K562 (cell line): ENCODE data around the gene RNU6-1. TPM values are rescaled to one million over a fixed set of nuclear protein-coding genes. Genes with fewer than 3 reads are reported as not detected.
A peak's percentile ranks its signal among the peaks of the same experiment; 100 is the strongest.

Experiments used
- ARID2 ChIP-seq: fragments of 450-650 bp; IDR thresholded peaks from 2 replicates; pipeline ENCODE4 v1.6.1; 2017; ENCODE audit warnings: antibody characterized with exemption, mild to moderate bottlenecking
- CBX5 ChIP-seq: IDR thresholded peaks from 2 replicates; pipeline ENCODE4 v1.6.1; 2014; ENCODE audit warnings: low read depth, borderline replicate concordance
- CEBPG ChIP-seq, 3 experiments: fragments of 200-800 bp in 1 of 3; sonication (Bioruptor generic) in 1 of 3; sonication (generic) in 1 of 3; formaldehyde crosslinking in 1 of 3; IDR thresholded peaks in 2 of 3; conservative IDR thresholded peaks in 1 of 3; 2 replicates each; pipeline versions ENCODE4 v1.6.1 to v1.8.0; 2016 to 2022; ENCODE audit warnings: missing compliant biosample characterization in 2 of 3, missing genetic modification characterization in 2 of 3, mild to moderate bottlenecking in 1 of 3, missing genetic modification reagents in 1 of 3
- ELF1 ChIP-seq: fragments of 200-800 bp; sonication (Bioruptor generic); IDR thresholded peaks from 2 replicates; pipeline ENCODE4 v1.6.1; 2016; ENCODE audit warnings: missing genetic modification characterization, missing compliant biosample characterization
- EP300 ChIP-seq: IDR thresholded peaks from 2 replicates; pipeline ENCODE4 v1.6.1; 2012; ENCODE audit warnings: low read length, improper control_type of control experiment
- KAT2B ChIP-seq: IDR thresholded peaks from one replicate; pipeline ENCODE4 v1.6.1; 2012; ENCODE audit warnings: low read depth, mild to moderate bottlenecking, control low read depth, inconsistent platforms, low read length, moderate library complexity
- KDM5B ChIP-seq: fragments of 200-600 bp; sonication (generic); IDR thresholded peaks from 2 replicates; pipeline ENCODE4 v1.6.1; 2012; ENCODE audit warnings: low read depth, mild to moderate bottlenecking, moderate library complexity, low read length, control low read depth, inconsistent platforms; ENCODE audit not compliant: insufficient replicate concordance
- MAFG ChIP-seq: fragments of 450-650 bp; conservative IDR thresholded peaks from 2 replicates; pipeline ENCODE4 v1.6.1; 2016; ENCODE audit warnings: missing genetic modification characterization, missing compliant biosample characterization
- MCM7 ChIP-seq, 2 experiments: fragments of 450-650 bp; IDR thresholded peaks; 2 replicates each; pipeline ENCODE4 v1.6.1; 2016 to 2018
- PCBP2 ChIP-seq: fragments of 200-400 bp; formaldehyde crosslinking; IDR thresholded peaks from 2 replicates; pipeline ENCODE4 v1.6.1; 2018; ENCODE audit warnings: low read length, low read depth, mild to moderate bottlenecking, moderate library complexity; ENCODE audit not compliant: poor library complexity, severe bottlenecking
- PHB ChIP-seq: fragments of 250-450 bp; sonication (Bioruptor Pico); IDR thresholded peaks from 2 replicates; pipeline ENCODE4 v1.5.0; 2021
- PHF20 ChIP-seq: fragments of 450-650 bp; IDR thresholded peaks from 2 replicates; pipeline ENCODE4 v1.6.1; 2018; ENCODE audit not compliant: partially characterized antibody
- PML ChIP-seq: IDR thresholded peaks from 2 replicates; pipeline ENCODE4 v1.6.1; 2012; ENCODE audit warnings: low read length, inconsistent platforms
- RBM39 ChIP-seq: fragments of 200-400 bp; formaldehyde crosslinking; optimal IDR thresholded peaks from 2 replicates; pipeline ENCODE3; 2018; ENCODE audit warnings: low read depth, low read length
- SMC3 ChIP-seq: conservative IDR thresholded peaks from 2 replicates; pipeline ENCODE4 v1.6.1; 2011; ENCODE audit warnings: low read depth, low read length, improper control_type of control experiment; ENCODE audit not compliant: insufficient read depth
- SRSF9 ChIP-seq: fragments of 200-400 bp; formaldehyde crosslinking; IDR thresholded peaks from 2 replicates; pipeline ENCODE4 v1.6.1; 2017; ENCODE audit warnings: low read depth, low read length, borderline replicate concordance
- U2AF1 ChIP-seq: fragments of 200-400 bp; formaldehyde crosslinking; optimal IDR thresholded peaks from 2 replicates; pipeline ENCODE3; 2017; ENCODE audit warnings: mild to moderate bottlenecking, low read depth, low read length, moderate library complexity
- ZNF184 ChIP-seq: sonication (generic); formaldehyde crosslinking; IDR thresholded peaks from 2 replicates; pipeline ENCODE4 v1.5.0; 2020; ENCODE audit warnings: missing genetic modification reagents
- ZZZ3 ChIP-seq: fragments of 450-650 bp; IDR thresholded peaks from 2 replicates; pipeline ENCODE4 v1.6.1; 2016; ENCODE audit warnings: antibody characterized with exemption, mild to moderate bottlenecking, moderate library complexity
- polyA plus RNA-seq, 8 experiments: library from polyadenylated mRNA; depleted of rRNA in 4 of 8; stranded (reverse) in 5 of 8; unstranded in 3 of 8; fragments of >200 nt; fragmentation: Nextera tagmentation in 2 of 8; fragmentation: Illumina TruSeq in 1 of 8; extraction: Ambion mirVana in 2 of 8; extraction: Trizol in 1 of 8; gene quantifications; 2 replicates each; pipeline versions ENCODE4 v1.2.1 to v1.2.3, GENCODE V29; 2011 to 2014; ENCODE audit warnings: inconsistent platforms in 1 of 8, missing spikeins in 1 of 8
- total RNA-seq, 7 experiments: library from RNA; depleted of rRNA in 6 of 7; stranded (reverse); fragments of >200 nt in 6 of 7; fragmentation: Illumina TruSeq in 2 of 7; extraction: Trizol in 2 of 7; gene quantifications; 2 replicates each; pipeline versions ENCODE4 v1.2.1 to v1.2.3, GENCODE V29; 2011 to 2021; ENCODE audit warnings: low replicate concordance in 1 of 7
- TF ChIP-seq, protein P1 (sequence below): fragments of 450-650 bp; IDR thresholded peaks from 2 replicates; pipeline ENCODE4 v1.6.1; 2016; ENCODE audit warnings: borderline replicate concordance
- TF ChIP-seq, protein P2 (sequence below), 2 experiments: fragments of 450-650 bp; IDR thresholded peaks; 2 replicates each; pipeline ENCODE4 v1.6.1; 2018; ENCODE audit warnings: mild to moderate bottlenecking in 2 of 2, low read depth in 1 of 2; ENCODE audit not compliant: partially characterized antibody in 2 of 2
- TF ChIP-seq, protein P3 (sequence below): sonication (generic); formaldehyde crosslinking; IDR thresholded peaks from 2 replicates; pipeline ENCODE4 v1.9.0; 2022; ENCODE audit warnings: mild to moderate bottlenecking, missing genetic modification reagents

RNU6-1 gene
- total and polyA plus RNA-seq, 9 of the 15 experiments (the other 6 are each of a cell fraction or from before 2014, with no cell fraction given), result not detected

DNA sequence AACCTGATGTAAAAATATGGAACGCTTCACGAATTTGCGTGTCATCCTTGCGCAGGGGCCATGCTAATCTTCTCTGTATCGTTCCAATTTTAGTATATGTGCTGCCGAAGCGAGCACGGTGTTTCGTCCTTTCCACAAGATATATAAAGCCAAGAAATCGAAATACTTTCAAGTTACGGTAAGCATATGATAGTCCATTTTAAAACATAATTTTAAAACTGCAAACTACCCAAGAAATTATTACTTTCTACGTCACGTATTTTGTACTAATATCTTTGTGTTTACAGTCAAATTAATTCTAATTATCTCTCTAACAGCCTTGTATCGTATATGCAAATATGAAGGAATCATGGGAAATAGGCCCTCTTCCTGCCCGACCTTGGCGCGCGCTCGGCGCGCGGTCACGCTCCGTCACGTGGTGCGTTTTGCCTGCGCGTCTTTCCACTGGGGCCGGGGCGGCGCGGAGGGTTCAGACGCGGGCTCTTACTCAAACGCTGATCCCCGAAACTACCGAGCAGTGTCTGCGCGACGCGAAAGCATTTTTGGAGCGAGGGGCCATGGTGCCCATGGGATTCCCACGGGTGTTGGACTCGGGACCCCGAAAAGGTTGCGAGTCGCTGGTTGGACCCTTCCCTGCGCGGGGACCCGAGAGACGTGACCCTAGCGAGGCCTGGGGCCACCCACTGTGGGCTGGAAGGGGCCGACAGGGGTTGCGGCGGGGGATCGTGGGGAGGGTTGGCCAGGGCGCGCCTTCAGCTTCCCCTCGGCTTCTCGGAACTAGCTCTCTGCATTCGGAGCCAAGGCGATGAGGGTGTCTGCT is at the start of gene RNU6-1 (continued):
- TF ChIP-seq, protein P1, sequence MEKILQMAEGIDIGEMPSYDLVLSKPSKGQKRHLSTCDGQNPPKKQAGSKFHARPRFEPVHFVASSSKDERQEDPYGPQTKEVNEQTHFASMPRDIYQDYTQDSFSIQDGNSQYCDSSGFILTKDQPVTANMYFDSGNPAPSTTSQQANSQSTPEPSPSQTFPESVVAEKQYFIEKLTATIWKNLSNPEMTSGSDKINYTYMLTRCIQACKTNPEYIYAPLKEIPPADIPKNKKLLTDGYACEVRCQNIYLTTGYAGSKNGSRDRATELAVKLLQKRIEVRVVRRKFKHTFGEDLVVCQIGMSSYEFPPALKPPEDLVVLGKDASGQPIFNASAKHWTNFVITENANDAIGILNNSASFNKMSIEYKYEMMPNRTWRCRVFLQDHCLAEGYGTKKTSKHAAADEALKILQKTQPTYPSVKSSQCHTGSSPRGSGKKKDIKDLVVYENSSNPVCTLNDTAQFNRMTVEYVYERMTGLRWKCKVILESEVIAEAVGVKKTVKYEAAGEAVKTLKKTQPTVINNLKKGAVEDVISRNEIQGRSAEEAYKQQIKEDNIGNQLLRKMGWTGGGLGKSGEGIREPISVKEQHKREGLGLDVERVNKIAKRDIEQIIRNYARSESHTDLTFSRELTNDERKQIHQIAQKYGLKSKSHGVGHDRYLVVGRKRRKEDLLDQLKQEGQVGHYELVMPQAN, result peak; percentile 68
- TF ChIP-seq U2AF1 (no peak), PHF20 (peak; percentile 45), PML (peak; percentile 14; the same call in 1 of the 2 replicates), PCBP2 (no peak), RBM39 (no peak), KDM5B (peak; percentile 93), SRSF9 (no peak), EP300 (no peak; the same call in 1 of the 2 replicates), MAFG (tag) (peak; percentile 84), SMC3 (no peak), MCM7 (IDR thresholded peaks at IDR 0.05) (no peak), KAT2B (no peak), PHB (CRISPR knock-in tag) (peak; percentile 29; the same call in 1 of the 2 replicates), ZZZ3 (0 out of 2 replicates have a peak, but pooled peaks have one; percentile 60), ZNF184 (CRISPR knock-in tag) (no peak), CEBPG (CRISPR knock-in tag; IDR thresholded peaks at IDR 0.05) (no peak), CEBPG (tag; conservative IDR thresholded peaks at IDR 0.05 in 1 of 2, IDR thresholded peaks at IDR 0.05 in 1 of 2) (no peak), ELF1 (tag) (peak; percentile 75), ARID2 (no peak), CBX5 (no peak)
- TF ChIP-seq, protein P2, sequence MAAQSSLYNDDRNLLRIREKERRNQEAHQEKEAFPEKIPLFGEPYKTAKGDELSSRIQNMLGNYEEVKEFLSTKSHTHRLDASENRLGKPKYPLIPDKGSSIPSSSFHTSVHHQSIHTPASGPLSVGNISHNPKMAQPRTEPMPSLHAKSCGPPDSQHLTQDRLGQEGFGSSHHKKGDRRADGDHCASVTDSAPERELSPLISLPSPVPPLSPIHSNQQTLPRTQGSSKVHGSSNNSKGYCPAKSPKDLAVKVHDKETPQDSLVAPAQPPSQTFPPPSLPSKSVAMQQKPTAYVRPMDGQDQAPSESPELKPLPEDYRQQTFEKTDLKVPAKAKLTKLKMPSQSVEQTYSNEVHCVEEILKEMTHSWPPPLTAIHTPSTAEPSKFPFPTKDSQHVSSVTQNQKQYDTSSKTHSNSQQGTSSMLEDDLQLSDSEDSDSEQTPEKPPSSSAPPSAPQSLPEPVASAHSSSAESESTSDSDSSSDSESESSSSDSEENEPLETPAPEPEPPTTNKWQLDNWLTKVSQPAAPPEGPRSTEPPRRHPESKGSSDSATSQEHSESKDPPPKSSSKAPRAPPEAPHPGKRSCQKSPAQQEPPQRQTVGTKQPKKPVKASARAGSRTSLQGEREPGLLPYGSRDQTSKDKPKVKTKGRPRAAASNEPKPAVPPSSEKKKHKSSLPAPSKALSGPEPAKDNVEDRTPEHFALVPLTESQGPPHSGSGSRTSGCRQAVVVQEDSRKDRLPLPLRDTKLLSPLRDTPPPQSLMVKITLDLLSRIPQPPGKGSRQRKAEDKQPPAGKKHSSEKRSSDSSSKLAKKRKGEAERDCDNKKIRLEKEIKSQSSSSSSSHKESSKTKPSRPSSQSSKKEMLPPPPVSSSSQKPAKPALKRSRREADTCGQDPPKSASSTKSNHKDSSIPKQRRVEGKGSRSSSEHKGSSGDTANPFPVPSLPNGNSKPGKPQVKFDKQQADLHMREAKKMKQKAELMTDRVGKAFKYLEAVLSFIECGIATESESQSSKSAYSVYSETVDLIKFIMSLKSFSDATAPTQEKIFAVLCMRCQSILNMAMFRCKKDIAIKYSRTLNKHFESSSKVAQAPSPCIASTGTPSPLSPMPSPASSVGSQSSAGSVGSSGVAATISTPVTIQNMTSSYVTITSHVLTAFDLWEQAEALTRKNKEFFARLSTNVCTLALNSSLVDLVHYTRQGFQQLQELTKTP (IDR thresholded peaks at IDR 0.05; ENCODE audit: low read depth in 1 of 2, partially characterized antibody in 2 of 2), result peak; percentile 8 to 87
- TF ChIP-seq, protein P3, sequence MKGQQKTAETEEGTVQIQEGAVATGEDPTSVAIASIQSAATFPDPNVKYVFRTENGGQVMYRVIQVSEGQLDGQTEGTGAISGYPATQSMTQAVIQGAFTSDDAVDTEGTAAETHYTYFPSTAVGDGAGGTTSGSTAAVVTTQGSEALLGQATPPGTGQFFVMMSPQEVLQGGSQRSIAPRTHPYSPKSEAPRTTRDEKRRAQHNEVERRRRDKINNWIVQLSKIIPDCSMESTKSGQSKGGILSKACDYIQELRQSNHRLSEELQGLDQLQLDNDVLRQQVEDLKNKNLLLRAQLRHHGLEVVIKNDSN, result peak; percentile 98
